ENCODE measurements around the gene TNRC18. TPM values are rescaled to one million over a fixed set of nuclear protein-coding genes. Genes with fewer than 3 reads are reported as not detected.
"Not testable (repeated sequence)": the region's sequence is repeated elsewhere in the genome, so short reads cannot be mapped to it uniquely, and the experiment has no call there.

Gene TNRC18
- total and polyA plus RNA-seq, 2 experiments from 2014 or later: 3.7 to 51.8 TPM

DNA sequence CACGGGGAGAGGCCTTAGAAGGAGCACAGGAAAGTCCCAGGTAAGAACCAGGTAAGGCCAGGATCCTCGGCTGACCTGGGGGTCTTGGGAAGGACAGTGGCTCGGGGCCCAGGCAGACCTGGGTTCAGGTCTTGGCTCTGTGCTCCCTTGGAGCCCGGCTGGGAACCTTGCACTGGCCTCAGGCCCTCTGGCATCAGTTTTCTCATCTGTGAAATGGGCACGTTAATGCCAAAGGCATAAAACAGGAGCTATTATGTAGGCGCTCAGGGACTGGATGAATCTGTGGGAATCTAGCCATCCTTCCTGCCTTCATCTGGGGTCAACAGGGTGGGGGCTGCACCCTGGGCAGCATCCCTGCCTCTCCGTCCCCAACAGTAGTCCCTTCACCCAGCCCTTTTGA, 149.2 kb downstream of the TNRC18 start:
- no peaks in the 10 kb centered on the region for H4K20me1 ChIP-seq (ENCODE audit: insufficient read depth)
- H3F3A ChIP-seq (ENCODE audit: insufficient read depth): no peaks in the 10 kb centered on the region
- H3K27ac ChIP-seq: no peak overlapping the region
- no peaks in the 10 kb centered on the region for H3K79me2 ChIP-seq (ENCODE audit: insufficient read depth)
- DNase-seq: no peak
- in situ Hi-C loops (cut with MboI): no loop called here
- 42 to 50% methylated on average over 7 of the region's 7 CpGs for WGBS, 2 experiments (ENCODE audit: low coverage in 1 of 2, low lambda C conversion rate in 2 of 2, missing lambda C conversion rate in 2 of 2)
- H2AFZ ChIP-seq: no peak overlapping the region
- H3K9me3 ChIP-seq (ENCODE audit: low read depth): no peaks in the 10 kb centered on the region
- H3K4me1 ChIP-seq (ENCODE audit: insufficient read depth): no peaks in the 10 kb centered on the region
- H3K9ac ChIP-seq: no peak overlapping the region
- no peaks in the 10 kb centered on the region for H3K36me3 ChIP-seq (ENCODE audit: low read depth)
- H3K4me3 ChIP-seq: no peak overlapping the region
- peaks cover 27% of the 10 kb centered on the region for H3K27me3 ChIP-seq (replicated peaks; ENCODE audit: insufficient read depth)
- TF ChIP-seq EZH2 (IDR thresholded peaks at IDR 0.05; ENCODE audit: insufficient read depth, poor library complexity, severe bottlenecking): no peak
- TF ChIP-seq EZH2phosphoT487 (IDR thresholded peaks at IDR 0.05; ENCODE audit: insufficient read depth, low read depth): no peak
- H3K9me2 ChIP-seq (ENCODE audit: insufficient read depth): no peaks in the 10 kb centered on the region
- H3K4me2 ChIP-seq (ENCODE audit: unreplicated experiment): no peak overlapping the region

DNA sequence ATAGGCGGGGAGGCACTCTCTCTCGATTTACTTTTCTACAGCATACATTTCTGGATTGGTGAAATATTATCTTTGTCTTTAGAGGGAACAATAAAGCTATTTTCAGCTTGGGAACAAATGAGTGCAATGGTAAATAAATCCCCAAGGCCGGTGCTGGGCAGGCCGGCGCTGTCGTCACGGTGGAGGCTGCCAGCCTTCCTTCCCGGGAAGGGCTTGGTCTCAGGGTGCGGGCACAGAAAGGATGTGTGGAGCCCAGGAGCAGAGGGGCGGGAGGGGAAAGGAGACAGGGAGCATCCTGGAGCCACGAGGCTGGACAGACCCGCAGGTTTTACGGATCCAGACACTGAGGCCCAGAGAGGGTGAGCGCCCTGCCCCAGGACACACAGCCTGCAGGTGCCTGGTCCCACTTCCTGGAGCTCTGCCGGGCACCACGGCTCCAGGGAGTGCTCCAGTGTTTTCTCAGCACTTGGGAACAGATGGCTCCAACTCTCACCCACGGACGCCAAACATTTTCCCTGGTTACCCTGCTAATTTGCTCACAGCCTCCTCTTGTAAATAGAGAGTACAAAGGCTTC, 149.7 kb downstream of the TNRC18 start:
- in situ Hi-C loops (cut with MboI); H3K4me1 ChIP-seq (ENCODE audit: insufficient read depth); DNase-seq; H3K9me2 ChIP-seq (ENCODE audit: insufficient read depth); H3K27ac ChIP-seq; H3K4me2 ChIP-seq (ENCODE audit: unreplicated experiment); H2AFZ ChIP-seq; H4K20me1 ChIP-seq (ENCODE audit: insufficient read depth); H3K36me3 ChIP-seq (ENCODE audit: low read depth); H3F3A ChIP-seq (ENCODE audit: insufficient read depth); H3K9ac ChIP-seq; H3K9me3 ChIP-seq (ENCODE audit: low read depth); H3K79me2 ChIP-seq (ENCODE audit: insufficient read depth); H3K4me3 ChIP-seq: not testable (repeated sequence)
- H3K27me3 ChIP-seq (replicated peaks; ENCODE audit: insufficient read depth): peaks cover 27% of the 10 kb centered on the region
- WGBS, 2 experiments (ENCODE audit: low coverage in 1 of 2, low lambda C conversion rate in 2 of 2, missing lambda C conversion rate in 2 of 2): 17 to 18% methylated on average over 18 of the region's 18 CpGs

DNA sequence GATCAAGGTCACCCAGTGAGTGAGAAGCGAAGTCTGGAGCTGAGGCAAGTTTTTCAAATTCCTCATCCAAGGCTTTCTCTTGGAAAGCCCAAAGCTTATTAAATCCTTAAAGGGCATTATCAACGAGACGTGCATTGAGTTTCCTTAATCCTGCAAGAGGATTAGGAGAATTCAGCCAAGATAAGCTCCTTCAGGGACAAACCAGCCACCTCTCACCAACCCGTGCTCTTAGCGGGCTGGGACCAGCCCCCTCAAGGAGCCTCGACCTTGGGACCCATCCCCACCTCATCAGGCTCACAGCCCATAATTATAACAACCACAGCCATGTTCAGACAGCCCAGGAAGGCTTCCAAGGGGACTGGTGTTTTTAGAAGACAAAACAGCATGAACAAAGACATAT, 152.8 kb downstream of the TNRC18 start:
- WGBS, 2 experiments (ENCODE audit: low coverage in 1 of 2, low lambda C conversion rate in 2 of 2, missing lambda C conversion rate in 2 of 2): 11 to 12% methylated on average over 5 to 6 of the region's 6 CpGs

DNA sequence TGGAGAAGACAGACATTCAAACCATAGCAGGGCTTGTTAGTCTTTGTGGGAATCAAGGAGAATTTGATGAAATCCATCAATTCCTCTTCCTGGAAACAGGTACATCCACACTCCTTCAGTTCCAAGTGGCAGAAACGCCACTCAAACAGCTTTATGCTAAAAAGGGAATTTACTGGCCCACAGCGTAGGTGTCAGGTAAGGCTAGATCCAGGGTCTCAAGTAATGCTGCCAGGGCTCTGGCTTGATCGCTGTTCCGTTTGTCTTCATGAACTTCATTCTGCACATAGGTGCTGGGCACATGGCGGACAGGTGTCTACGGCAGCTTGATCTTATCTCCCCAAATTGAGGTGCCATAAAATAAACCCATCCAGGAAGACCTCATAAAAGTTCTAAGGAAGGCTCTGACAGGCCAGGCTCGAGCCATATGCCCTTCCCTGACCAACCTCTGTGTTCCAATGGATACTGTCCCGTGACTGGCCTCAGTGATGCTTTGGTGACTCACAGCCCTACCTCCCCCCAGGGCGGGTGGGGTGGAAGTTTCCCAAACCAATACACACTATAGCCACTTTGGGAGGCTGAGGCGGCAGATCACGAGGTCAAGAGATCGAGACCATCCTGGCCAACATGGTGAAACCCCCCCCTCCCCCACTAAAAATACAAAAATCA, 153.5 kb downstream of the TNRC18 start:
- peaks cover 17% of the 10 kb centered on the region for H3K27me3 ChIP-seq (replicated peaks; ENCODE audit: insufficient read depth)
- DNase-seq: peak; percentile 28
- H3K4me1 ChIP-seq (ENCODE audit: insufficient read depth); H3K9me2 ChIP-seq (ENCODE audit: insufficient read depth); H3F3A ChIP-seq (ENCODE audit: insufficient read depth); H3K36me3 ChIP-seq (ENCODE audit: low read depth); H2AFZ ChIP-seq; H3K4me3 ChIP-seq; in situ Hi-C loops (cut with MboI); H3K9ac ChIP-seq; H3K4me2 ChIP-seq (ENCODE audit: unreplicated experiment); H3K79me2 ChIP-seq (ENCODE audit: insufficient read depth); H3K9me3 ChIP-seq (ENCODE audit: low read depth); H4K20me1 ChIP-seq (ENCODE audit: insufficient read depth); H3K27ac ChIP-seq: not testable (repeated sequence)
- 73 to 78% methylated on average over 12 of the region's 12 CpGs for WGBS, 2 experiments (ENCODE audit: low coverage in 1 of 2, low lambda C conversion rate in 2 of 2, missing lambda C conversion rate in 2 of 2)

More for the DNA sequence above, 152.8 kb downstream of the TNRC18 start:
- Histone ChIP-seq H3F3A (ENCODE audit: insufficient read depth) (no peaks in the 10 kb centered on the region), H3K79me2 (ENCODE audit: insufficient read depth) (no peaks in the 10 kb centered on the region), H3K36me3 (ENCODE audit: low read depth) (no peaks in the 10 kb centered on the region), H3K4me2 (ENCODE audit: unreplicated experiment) (no peak overlapping the region), H3K9ac (no peak overlapping the region), H4K20me1 (ENCODE audit: insufficient read depth) (no peaks in the 10 kb centered on the region), H3K27ac (no peak overlapping the region), H3K9me2 (ENCODE audit: insufficient read depth) (no peaks in the 10 kb centered on the region), H3K4me3 (no peak overlapping the region), H2AFZ (no peak overlapping the region), H3K27me3 (replicated peaks; ENCODE audit: insufficient read depth) (peaks cover 18% of the 10 kb centered on the region), H3K4me1 (ENCODE audit: insufficient read depth) (no peaks in the 10 kb centered on the region), H3K9me3 (ENCODE audit: low read depth) (no peaks in the 10 kb centered on the region)
- DNase-seq: no peak
- in situ Hi-C loops (cut with MboI): no loop called here
- TF ChIP-seq EZH2phosphoT487 (IDR thresholded peaks at IDR 0.05; ENCODE audit: insufficient read depth, low read depth): no peak
- TF ChIP-seq EZH2 (IDR thresholded peaks at IDR 0.05; ENCODE audit: insufficient read depth, poor library complexity, severe bottlenecking): no peak

DNA sequence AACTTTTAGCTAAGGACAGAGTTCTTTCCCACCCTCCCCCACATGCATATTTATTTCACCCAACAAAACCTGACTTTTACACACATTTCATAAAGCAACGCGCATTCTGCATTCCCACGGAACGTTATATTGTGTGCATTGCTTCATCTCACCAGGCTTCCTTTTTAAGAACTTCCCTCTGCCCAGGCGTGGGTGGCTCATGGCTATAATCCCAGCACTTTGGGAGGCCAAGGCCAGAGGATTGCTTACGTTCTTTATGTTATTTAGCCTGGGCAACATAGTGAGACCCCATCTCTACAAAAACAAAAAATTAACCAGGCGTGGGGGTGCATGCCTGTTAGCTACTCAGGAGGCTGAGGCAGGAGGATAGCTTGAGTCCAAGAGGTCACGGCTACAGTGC, 155.8 kb downstream of the TNRC18 start:
- H3K9ac ChIP-seq; DNase-seq; H3K36me3 ChIP-seq (ENCODE audit: low read depth); in situ Hi-C loops (cut with MboI); H3K9me3 ChIP-seq (ENCODE audit: low read depth); H3F3A ChIP-seq (ENCODE audit: insufficient read depth); H2AFZ ChIP-seq; H3K27me3 ChIP-seq (replicated peaks; ENCODE audit: insufficient read depth); H4K20me1 ChIP-seq (ENCODE audit: insufficient read depth); H3K27ac ChIP-seq; H3K4me3 ChIP-seq; H3K4me1 ChIP-seq (ENCODE audit: insufficient read depth); H3K4me2 ChIP-seq (ENCODE audit: unreplicated experiment); H3K9me2 ChIP-seq (ENCODE audit: insufficient read depth); H3K79me2 ChIP-seq (ENCODE audit: insufficient read depth): not testable (repeated sequence)
- WGBS, 2 experiments (ENCODE audit: low coverage in 1 of 2, low lambda C conversion rate in 2 of 2, missing lambda C conversion rate in 2 of 2): 64 to 65% methylated on average over 8 of the region's 8 CpGs

Measured in GM23248 (cell line).